Endothelial cell of umbilical vein (primary cell): Measurements from ENCODE around the gene ARPC2. TPM values are rescaled to one million over a fixed set of nuclear protein-coding genes. Genes with fewer than 3 reads are reported as not detected.

Experiments
- BruUV-seq: library from RNA; stranded (reverse); fragments of 400-500 nt; replicated peaks from 2 replicates; lab custom pipeline; 2021; lab: Mats Ljungman, UMichigan
- CTCF ChIA-PET: fragments of 300-600, 350-600 bp; sonication (Branson Sonifier 250); formaldehyde crosslinking; loops from one replicate; lab custom pipeline; 2021; ENCODE audit warnings: antibody characterized with exemption, inconsistent platforms; lab: Charles Lee
- POLR2A ChIA-PET: fragments of 300-600, 350-600 bp; sonication (Branson Sonifier 250); formaldehyde crosslinking; loops from one replicate; lab custom pipeline; 2021; ENCODE audit warnings: antibody characterized with exemption, inconsistent platforms; lab: Charles Lee
- DNase-seq: peaks from one replicate; pipeline ENCODE4 v3.0.0-alpha.2; 2011; ENCODE audit warnings: low read depth, low spot score
- FAIRE-seq: peaks from 2 replicates; lab custom pipeline; 2011; peaks lifted over from hg19 to GRCh38; lab: Jason Lieb, UNC
- H2AFZ ChIP-seq: 2 replicates; pipeline ENCODE4 v1.6.0; 2012; ENCODE audit warnings: low read depth, low read length, control low read depth, inconsistent platforms
- H3K27ac ChIP-seq: 2 replicates; pipeline ENCODE4 v1.5.1; 2011; ENCODE audit warnings: low read depth, mild to moderate bottlenecking, control low read depth, low read length, moderate library complexity; ENCODE audit not compliant: insufficient read depth
- H3K27me3 ChIP-seq, 2 experiments: 2 replicates each; pipeline versions ENCODE4 v1.6.0 to v1.6.1; 2011; ENCODE audit warnings: low read length in 2 of 2, mixed read lengths in 1 of 2; ENCODE audit not compliant: control insufficient read depth in 2 of 2, insufficient read depth in 2 of 2
- H3K36me3 ChIP-seq, 2 experiments: 2 replicates in 1 of 2; 3 replicates in 1 of 2; pipeline ENCODE4 v1.5.1; 2011; ENCODE audit warnings: low read length in 2 of 2, mild to moderate bottlenecking in 1 of 2, moderate library complexity in 1 of 2; ENCODE audit not compliant: control insufficient read depth in 2 of 2, insufficient read depth in 2 of 2; ENCODE audit errors: extremely low read depth in 1 of 2
- H3K4me1 ChIP-seq: 3 replicates; pipeline ENCODE4 v1.5.1; 2011; ENCODE audit warnings: mild to moderate bottlenecking, low read length; ENCODE audit not compliant: control insufficient read depth, insufficient read depth; ENCODE audit errors: extremely low read depth
- H3K4me2 ChIP-seq: 2 replicates; pipeline ENCODE4 v1.6.1; 2011; ENCODE audit warnings: low read length, control low read depth, mixed read lengths; ENCODE audit not compliant: insufficient read depth
- H3K4me3 ChIP-seq, 3 experiments: fragments of 200-600 bp in 1 of 3; sonication (generic), shearing (Covaris generic) in 1 of 3; replicated peaks in 1 of 3; 2 replicates each; pipeline ENCODE4 v1.5.1; 2011 to 2016; ENCODE audit warnings: control low read depth in 3 of 3, low read length in 3 of 3, mild to moderate bottlenecking in 2 of 3, inconsistent platforms in 1 of 3, low read depth in 1 of 3, moderate library complexity in 1 of 3; ENCODE audit not compliant: insufficient read depth in 1 of 3
- H3K79me2 ChIP-seq: 2 replicates; pipeline ENCODE4 v1.6.0; 2012; ENCODE audit warnings: low read length, inconsistent platforms; ENCODE audit not compliant: control insufficient read depth, insufficient read depth
- H3K9ac ChIP-seq: replicated peaks from 2 replicates; pipeline ENCODE3; 2011; ENCODE audit warnings: low read length, control low read depth; ENCODE audit not compliant: insufficient read depth; ENCODE audit errors: extremely low read depth
- H3K9me1 ChIP-seq: replicated peaks from 3 replicates; pipeline ENCODE4 v1.6.0; 2011; ENCODE audit warnings: mild to moderate bottlenecking, low read length; ENCODE audit not compliant: control insufficient read depth, insufficient read depth; ENCODE audit errors: extremely low read depth
- H3K9me3 ChIP-seq: replicated peaks from 2 replicates; pipeline ENCODE4 v1.5.1; 2012; ENCODE audit warnings: low read length, inconsistent platforms; ENCODE audit not compliant: control insufficient read depth, insufficient read depth
- H4K20me1 ChIP-seq: replicated peaks from 2 replicates; pipeline ENCODE3; 2011; ENCODE audit warnings: mild to moderate bottlenecking, low read length; ENCODE audit not compliant: control insufficient read depth, insufficient read depth; ENCODE audit errors: extremely low read depth
- CTCF ChIP-seq, 2 donors: IDR thresholded peaks; 1 replicate in 1 of 2; 2 replicates in 1 of 2; pipeline ENCODE4 v1.5.1; 2011; ENCODE audit warnings: low read length in 2 of 2, mild to moderate bottlenecking in 2 of 2, moderate library complexity in 2 of 2, control low read depth in 1 of 2, inconsistent platforms in 1 of 2, low read depth in 1 of 2; ENCODE audit not compliant: insufficient read depth in 1 of 2; ENCODE audit errors: extremely low read depth in 1 of 2
- GATA2 ChIP-seq: IDR thresholded peaks from 2 replicates; pipeline ENCODE4 v1.7.0; 2011; ENCODE audit warnings: low read depth, mild to moderate bottlenecking, moderate library complexity, mixed read lengths, low read length; ENCODE audit not compliant: insufficient read length, insufficient read depth
- MAX ChIP-seq: IDR thresholded peaks from 2 replicates; pipeline ENCODE4 v1.6.1; 2011; ENCODE audit not compliant: insufficient read depth, insufficient read length
- POLR2AphosphoS5 ChIP-seq: IDR thresholded peaks from 2 replicates; pipeline ENCODE4 v1.6.1; 2012; ENCODE audit warnings: low read depth, mild to moderate bottlenecking, control low read depth, low read length, moderate library complexity; ENCODE audit not compliant: insufficient read depth
- dilution Hi-C: fragments of 300-500 bp; cut with MboI; formaldehyde crosslinking; loops from one replicate; pipeline ENCODE4 v1.15.0; 2019; ENCODE audit warnings: low sequenced_read_pairs; ENCODE audit not compliant: extremely low pct_ligation_motif_present
- intact Hi-C: fragments of 100-400 bp; cut with micrococcal nuclease; formaldehyde crosslinking; loops from one replicate; pipeline ENCODE4 v1.10.0; 2022
- polyA plus RNA-seq, 4 experiments: library from polyadenylated mRNA; depleted of rRNA in 3 of 4; stranded (reverse) in 3 of 4; unstranded in 1 of 4; fragments of >200 nt; gene quantifications; 2 replicates each; pipeline versions ENCODE4 v1.2.1 to v1.2.3, GENCODE V29; 2011 to 2012; ENCODE audit warnings: missing spikeins in 1 of 4
- total RNA-seq: library from RNA; stranded (reverse); gene quantifications from 2 replicates; pipeline ENCODE4 v1.2.3, GENCODE V29; 2021

ARPC2 gene
- total and polyA plus RNA-seq, 2 donors (not counting 3 experiments of a cell fraction or from before 2014, with no cell fraction given): 417 to 455 TPM

- POLR2A ChIA-PET: no interaction called here
- Histone ChIP-seq H3K9me3 (no peaks in the 10 kb centered on the region), H3K9me1 (no peaks in the 10 kb centered on the region), H2AFZ (peak overlapping the region; percentile 47), H3K36me3 (no peaks in the 10 kb centered on the region), H3K4me2 (no peak overlapping the region), H3K27ac (no peak overlapping the region), H3K4me1 (no peaks in the 10 kb centered on the region), H3K9ac (no peak overlapping the region), H3K4me3 (no peak overlapping the region), H4K20me1 (no peaks in the 10 kb centered on the region), H3K27me3 (peaks cover 3 to 10% of the 10 kb centered on the region in 2 experiments), H3K79me2 (no peaks in the 10 kb centered on the region)
- CTCF ChIA-PET: interaction anchor here (1.0 kb wide), 1 partner anchor 43 kb away, joined by 3 read pairs; no protein-coding TSS in a partner anchor
- intact Hi-C loops (loop anchor here (1.0 to 5.0 kb wide), 7 partner anchors 31 to 281 kb away; partner anchors contain the start of genes AAMP, ARPC2 and PNKD), dilution Hi-C loops (no loop called here)
- FAIRE-seq: peak; percentile 90
- TF ChIP-seq POLR2AphosphoS5 (no peak), CTCF (IDR thresholded peaks at IDR 0.05; ENCODE audit: extremely low read depth in 1 of 2, insufficient read depth in 1 of 2, low read depth in 1 of 2, low read length in 2 of 2) (peak; percentile 76 to 77), GATA2 (no peak), MAX (no peak)
- DNase-seq: peak; percentile 73
- BruUV-seq: no TSS peak
Measured at GRCh38 chr2:218186355-218186766, 30.6 kb upstream of the ARPC2 start.
